ENCODE measurements around the gene TRMT112.

GRCh38 chr11:64360448-64360921 lies 43.1 kb upstream of the TRMT112 start:
- TF ChIP-seq CTCF (conservative IDR thresholded peaks at IDR 0.05 in 1 of 2, IDR thresholded peaks at IDR 0.05 in 1 of 2; ENCODE audit: low read depth in 1 of 2, low read length in 2 of 2) (no peak), EZH2 (IDR thresholded peaks at IDR 0.05; ENCODE audit: low read length, missing control alignments) (no peak)
